ENCODE data around the gene FAM13B. TPM values are rescaled to one million over a fixed set of nuclear protein-coding genes. Genes with fewer than 3 reads are reported as not detected.

The FAM13B gene
- total and polyA plus RNA-seq, 10 of the 15 experiments (the other 5 are each of a cell fraction or from before 2014, with no cell fraction given) = 3.6 to 30.0 (median 20.3) TPM

DNA sequence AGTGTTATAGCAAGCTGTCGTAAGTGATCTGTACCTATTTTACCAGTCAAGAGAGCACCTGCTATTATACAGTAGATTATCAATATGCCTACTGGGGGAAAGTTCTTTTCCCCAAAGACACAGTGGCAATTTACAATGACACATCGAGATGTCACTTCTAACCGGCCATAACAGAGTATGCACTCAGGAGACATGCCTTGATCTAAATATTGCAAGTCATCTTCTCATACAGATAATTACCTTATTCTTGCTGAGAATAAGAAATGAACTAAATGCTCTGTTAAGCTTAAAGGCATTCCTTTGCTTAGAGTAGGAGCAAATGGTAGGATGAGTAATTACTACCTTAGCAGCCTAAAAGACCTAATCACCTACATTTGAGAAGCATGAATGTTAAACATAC, 72.1 kb downstream of the FAM13B start (continued):
- TF ChIP-seq, protein P1, sequence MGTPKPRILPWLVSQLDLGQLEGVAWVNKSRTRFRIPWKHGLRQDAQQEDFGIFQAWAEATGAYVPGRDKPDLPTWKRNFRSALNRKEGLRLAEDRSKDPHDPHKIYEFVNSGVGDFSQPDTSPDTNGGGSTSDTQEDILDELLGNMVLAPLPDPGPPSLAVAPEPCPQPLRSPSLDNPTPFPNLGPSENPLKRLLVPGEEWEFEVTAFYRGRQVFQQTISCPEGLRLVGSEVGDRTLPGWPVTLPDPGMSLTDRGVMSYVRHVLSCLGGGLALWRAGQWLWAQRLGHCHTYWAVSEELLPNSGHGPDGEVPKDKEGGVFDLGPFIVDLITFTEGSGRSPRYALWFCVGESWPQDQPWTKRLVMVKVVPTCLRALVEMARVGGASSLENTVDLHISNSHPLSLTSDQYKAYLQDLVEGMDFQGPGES (IDR thresholded peaks at IDR 0.05) = no peak
- TF ChIP-seq RB1 (IDR thresholded peaks at IDR 0.05; ENCODE audit: borderline replicate concordance) (no peak), SUZ12 (IDR thresholded peaks at IDR 0.05; ENCODE audit: unreplicated experiment) (no peak), SPI1 (IDR thresholded peaks at IDR 0.05; ENCODE audit: borderline replicate concordance, insufficient read depth, low read depth, low read length) (no peak), ESRRA (IDR thresholded peaks at IDR 0.05; ENCODE audit: low read length) (no peak), SREBF1 (IDR thresholded peaks at IDR 0.05; ENCODE audit: low read length) (no peak), MEF2B (IDR thresholded peaks at IDR 0.05; ENCODE audit: partially characterized antibody, poor library complexity, severe bottlenecking) (no peak)
- TF ChIP-seq, protein P2, sequence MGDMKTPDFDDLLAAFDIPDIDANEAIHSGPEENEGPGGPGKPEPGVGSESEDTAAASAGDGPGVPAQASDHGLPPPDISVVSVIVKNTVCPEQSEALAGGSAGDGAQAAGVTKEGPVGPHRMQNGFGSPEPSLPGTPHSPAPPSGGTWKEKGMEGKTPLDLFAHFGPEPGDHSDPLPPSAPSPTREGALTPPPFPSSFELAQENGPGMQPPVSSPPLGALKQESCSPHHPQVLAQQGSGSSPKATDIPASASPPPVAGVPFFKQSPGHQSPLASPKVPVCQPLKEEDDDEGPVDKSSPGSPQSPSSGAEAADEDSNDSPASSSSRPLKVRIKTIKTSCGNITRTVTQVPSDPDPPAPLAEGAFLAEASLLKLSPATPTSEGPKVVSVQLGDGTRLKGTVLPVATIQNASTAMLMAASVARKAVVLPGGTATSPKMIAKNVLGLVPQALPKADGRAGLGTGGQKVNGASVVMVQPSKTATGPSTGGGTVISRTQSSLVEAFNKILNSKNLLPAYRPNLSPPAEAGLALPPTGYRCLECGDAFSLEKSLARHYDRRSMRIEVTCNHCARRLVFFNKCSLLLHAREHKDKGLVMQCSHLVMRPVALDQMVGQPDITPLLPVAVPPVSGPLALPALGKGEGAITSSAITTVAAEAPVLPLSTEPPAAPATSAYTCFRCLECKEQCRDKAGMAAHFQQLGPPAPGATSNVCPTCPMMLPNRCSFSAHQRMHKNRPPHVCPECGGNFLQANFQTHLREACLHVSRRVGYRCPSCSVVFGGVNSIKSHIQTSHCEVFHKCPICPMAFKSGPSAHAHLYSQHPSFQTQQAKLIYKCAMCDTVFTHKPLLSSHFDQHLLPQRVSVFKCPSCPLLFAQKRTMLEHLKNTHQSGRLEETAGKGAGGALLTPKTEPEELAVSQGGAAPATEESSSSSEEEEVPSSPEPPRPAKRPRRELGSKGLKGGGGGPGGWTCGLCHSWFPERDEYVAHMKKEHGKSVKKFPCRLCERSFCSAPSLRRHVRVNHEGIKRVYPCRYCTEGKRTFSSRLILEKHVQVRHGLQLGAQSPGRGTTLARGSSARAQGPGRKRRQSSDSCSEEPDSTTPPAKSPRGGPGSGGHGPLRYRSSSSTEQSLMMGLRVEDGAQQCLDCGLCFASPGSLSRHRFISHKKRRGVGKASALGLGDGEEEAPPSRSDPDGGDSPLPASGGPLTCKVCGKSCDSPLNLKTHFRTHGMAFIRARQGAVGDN (IDR thresholded peaks at IDR 0.05) = no peak

Data from GM12878 (cell line).